Raji (cell line): Measurements from ENCODE around the gene TRAF3IP1.

Experiments
- POLR2A ChIP-seq: IDR thresholded peaks from 2 replicates; pipeline ENCODE4 v1.6.1; 2011; ENCODE audit warnings: low read depth, low read length, control low read depth; ENCODE audit not compliant: insufficient read depth

The TRAF3IP1 gene

GRCh38 chr2:238418196-238418998 is 98.1 kb downstream of the TRAF3IP1 start:
- TF ChIP-seq POLR2A = no peak

GRCh38 chr2:238418999-238419546 is 98.8 kb downstream of the TRAF3IP1 start:
- no peak for TF ChIP-seq POLR2A

GRCh38 chr2:238420442-238420841 is 100.1 kb downstream of the TRAF3IP1 start:
- TF ChIP-seq POLR2A = no peak

- TF ChIP-seq POLR2A = no peak
These were observed 100.8 kb downstream of the TRAF3IP1 start for GRCh38 chr2:238420878-238421694.

GRCh38 chr2:238421695-238422035 is 101.3 kb downstream of the TRAF3IP1 start:
- no peak for TF ChIP-seq POLR2A

GRCh38 chr2:238422285-238422684 is 102.0 kb downstream of the TRAF3IP1 start:
- no peak for TF ChIP-seq POLR2A

- no peak for TF ChIP-seq POLR2A
These were observed 102.6 kb downstream of the TRAF3IP1 start for GRCh38 chr2:238422940-238423339.

- no peak for TF ChIP-seq POLR2A
These were observed 103.4 kb downstream of the TRAF3IP1 start for GRCh38 chr2:238423561-238424312.

- no peak for TF ChIP-seq POLR2A
These were observed 104.0 kb downstream of the TRAF3IP1 start for GRCh38 chr2:238424313-238424700.

GRCh38 chr2:238425505-238425978 is 105.2 kb downstream of the TRAF3IP1 start:
- no peak for TF ChIP-seq POLR2A

GRCh38 chr2:238425979-238426567 is 105.8 kb downstream of the TRAF3IP1 start:
- no peak for TF ChIP-seq POLR2A

GRCh38 chr2:238426568-238427434 is 106.5 kb downstream of the TRAF3IP1 start, which contains the start of gene ASB1:
Gene ASB1 (plus strand): TSS chr2:238426927. CDS start chr2:238427071, 144 bp downstream.
- TF ChIP-seq POLR2A = peak; percentile 87

- no peak for TF ChIP-seq POLR2A
These were observed 107.3 kb downstream of the TRAF3IP1 start for GRCh38 chr2:238427435-238428162.
